ENCODE results near the gene GTSE1.

GTSE1 gene

DNA sequence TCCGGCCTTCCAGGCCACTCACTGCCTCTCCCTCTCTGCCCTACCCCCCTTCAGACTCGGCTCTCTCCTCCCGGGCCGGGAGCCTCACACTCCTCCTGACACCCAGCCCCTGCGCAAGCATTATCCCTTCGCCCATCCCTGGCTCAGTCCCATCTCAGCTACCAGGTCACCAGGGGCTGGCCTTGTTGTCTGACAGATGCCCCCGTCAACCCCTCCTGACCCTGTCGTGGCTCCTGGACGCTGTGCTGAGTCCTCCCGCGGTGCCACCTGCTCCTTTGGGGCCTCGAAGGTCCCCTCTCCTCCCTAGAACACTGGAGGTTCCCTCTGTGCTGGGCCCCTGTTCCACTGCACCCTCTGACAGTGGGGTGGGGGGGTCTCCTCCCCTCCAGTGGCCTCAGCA lies 71.8 kb downstream of the GTSE1 start:
- no peak for DNase-seq

DNA sequence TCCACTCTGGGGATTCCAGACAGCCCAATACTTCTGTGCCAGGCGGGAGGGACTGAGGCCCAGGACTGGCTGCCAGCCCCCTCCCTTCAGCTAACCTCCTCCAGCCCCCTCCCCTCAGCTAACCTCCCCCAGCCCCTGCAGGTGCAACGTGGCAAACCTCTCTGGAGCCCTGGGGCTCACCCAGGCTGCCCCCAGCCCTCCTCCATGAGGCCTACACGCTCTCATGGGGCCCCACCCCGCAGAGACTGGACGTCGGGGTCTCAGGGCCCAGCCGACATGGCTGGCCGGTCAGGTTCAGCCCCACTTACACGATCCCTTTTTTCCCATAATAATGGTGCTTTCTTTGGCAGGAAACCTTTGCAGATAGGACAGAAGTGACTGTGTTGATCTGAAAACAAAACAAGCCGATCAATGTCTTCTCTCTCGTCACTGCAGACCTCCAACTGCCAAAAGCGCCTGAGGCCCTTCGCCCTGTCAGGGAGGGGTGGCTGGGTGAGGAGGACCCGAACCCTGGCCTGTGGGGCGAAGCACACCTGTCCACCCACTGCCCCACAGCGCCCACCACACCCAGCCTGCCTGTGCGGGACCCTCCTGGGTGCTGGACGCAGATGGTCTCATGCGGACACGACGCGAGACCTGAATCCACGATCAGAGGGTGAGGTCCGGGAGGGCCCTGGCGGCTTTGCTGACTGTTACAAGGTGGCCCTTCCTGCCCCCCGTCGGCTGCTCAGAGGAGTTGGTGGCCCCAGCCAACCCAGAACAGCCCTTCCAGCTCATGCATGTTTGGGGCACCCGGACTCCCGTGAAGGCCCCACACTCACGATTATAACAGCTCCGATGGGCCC lies 72.4 kb downstream of the GTSE1 start:
- DNase-seq = no peak

DNA sequence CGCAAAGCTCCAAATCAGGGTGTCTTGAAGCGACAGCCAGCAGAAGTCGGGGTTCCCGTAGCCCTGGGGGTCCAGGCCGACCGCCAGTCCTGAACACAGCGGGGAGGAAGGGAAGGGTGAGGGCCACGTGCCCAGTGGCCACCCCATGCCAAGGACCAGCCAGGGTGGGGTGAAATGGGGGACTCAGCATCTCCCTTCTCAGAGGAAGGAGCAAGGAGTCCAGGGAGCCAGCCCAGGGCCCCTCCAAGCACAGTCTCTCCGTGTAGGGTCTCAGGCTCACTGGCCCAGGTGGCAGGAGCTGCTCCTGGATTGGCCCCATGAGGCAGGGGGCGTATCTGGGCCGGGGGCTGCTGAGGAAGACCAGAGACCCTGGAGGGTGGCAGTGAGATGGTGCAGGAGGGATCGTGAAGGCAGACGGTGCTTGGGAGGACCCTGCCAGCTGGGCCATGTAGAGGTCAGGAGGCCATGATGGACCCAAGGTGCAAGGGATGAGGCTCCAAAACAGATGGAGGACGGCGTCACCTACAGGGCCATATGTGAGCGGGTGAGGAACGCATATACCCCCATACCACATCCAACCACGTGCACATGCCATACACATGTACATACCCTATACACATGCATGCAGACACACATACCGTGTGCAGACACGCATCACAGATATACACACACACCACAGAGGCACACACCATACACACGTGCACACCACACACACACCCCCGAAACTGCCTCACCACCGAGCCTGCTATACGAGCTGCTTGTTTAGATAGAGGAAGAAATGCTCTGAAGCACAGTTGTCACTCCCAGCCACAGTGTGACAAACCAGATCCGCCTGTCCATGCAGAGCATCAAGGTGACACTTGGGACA lies 73.3 kb downstream of the GTSE1 start:
- DNase-seq = no peak

DNA sequence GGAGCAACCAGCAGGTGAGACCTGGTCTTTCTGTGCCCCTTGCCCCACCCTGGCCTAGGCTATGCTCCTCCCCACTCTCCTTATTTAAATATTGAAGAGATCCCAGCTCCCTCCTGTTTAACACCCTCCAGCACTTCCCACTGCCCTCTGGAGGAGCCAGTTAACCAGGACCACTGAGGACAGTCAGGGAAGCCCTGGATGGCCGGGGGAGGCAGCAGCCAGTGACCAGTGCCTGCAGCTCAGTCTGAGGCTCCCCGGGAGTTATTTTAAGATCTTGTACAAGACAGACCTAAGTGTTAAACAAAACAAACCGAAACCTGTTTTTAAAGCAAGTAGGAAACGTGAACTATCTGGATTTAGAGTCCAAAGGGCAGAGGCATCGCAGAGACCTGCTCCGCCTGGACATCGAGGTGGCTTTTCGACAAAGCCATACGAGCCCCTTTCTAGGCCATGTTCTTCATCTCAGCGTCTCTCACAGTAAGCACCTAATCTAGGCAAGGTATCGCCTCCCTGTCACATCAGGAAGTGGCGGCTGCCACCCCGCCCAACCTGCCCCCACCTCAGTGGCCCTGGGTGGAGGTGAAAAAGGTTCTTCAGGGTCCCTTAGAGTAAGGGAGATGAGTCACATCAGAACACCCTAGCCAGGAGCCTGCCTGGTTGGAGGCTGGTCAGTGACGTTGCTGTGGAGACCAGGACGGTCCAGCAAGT lies 74.1 kb downstream of the GTSE1 start:
- no peak for DNase-seq

DNA sequence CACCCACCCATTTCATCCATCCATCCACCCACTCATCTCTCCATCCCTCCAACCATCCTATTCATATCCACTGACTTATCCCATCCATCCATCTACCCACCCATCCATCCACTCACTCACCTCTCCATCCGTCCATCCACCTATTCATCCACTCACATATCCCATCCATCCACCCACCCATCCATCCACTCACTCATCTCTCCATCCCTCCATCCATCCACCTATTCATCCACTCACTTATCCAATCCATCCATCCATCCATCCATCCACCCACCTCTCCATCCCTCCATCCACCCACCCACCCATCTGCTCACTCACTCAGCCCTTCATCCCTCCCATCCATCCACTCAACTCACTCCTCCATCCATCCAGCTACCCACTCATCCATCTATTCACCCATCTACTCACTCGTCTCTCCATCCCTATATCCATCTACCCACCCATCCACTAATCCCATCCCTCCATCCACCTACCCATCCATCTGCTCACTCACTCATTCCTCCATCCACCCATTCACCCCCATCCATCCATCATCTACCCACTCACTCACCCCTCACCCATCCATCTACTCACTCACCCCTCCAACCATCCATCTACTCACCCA lies 75.1 kb downstream of the GTSE1 start:
- DNase-seq = no peak

DNA sequence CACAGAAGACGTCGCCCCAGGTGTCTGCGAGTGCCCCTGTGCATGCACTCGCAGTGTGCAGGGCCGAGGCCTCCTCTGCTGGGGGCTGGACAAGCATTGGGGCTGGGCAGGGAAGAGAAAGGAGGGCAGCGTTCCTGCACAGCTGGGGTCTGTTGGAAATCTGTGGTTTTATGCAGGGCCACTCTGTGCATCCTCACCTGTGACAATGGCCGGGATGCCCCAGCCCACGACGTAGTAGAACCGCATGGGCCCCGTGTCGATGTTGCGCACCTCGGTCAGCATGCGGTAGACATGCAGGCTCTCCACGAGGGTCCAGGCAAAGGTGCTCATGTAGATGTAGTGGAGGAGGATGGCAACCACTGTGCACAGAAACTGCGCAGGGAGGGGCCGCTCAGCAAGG lies 76.0 kb downstream of the GTSE1 start:
- DNase-seq = no peak

DNA sequence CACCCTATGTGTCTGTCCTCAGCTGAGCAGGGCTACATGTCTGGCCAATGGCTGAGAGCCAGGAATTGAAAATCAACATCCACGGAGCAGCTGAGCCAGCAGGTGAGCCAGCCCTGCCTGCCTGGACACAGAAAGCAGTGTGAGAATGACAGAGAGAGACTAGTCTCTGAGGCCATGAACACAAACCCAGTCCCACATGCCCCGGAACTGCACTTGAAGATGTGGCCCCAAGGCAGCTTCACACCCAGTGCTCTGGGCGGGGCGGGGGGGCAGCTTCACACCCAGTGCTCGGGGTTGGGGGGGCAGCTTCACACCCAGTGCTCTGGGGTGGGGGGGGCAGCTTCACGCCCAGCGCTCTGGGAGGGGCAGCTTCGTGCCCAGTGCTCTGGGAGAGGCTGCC lies 76.5 kb downstream of the GTSE1 start:
- DNase-seq = no peak

DNA sequence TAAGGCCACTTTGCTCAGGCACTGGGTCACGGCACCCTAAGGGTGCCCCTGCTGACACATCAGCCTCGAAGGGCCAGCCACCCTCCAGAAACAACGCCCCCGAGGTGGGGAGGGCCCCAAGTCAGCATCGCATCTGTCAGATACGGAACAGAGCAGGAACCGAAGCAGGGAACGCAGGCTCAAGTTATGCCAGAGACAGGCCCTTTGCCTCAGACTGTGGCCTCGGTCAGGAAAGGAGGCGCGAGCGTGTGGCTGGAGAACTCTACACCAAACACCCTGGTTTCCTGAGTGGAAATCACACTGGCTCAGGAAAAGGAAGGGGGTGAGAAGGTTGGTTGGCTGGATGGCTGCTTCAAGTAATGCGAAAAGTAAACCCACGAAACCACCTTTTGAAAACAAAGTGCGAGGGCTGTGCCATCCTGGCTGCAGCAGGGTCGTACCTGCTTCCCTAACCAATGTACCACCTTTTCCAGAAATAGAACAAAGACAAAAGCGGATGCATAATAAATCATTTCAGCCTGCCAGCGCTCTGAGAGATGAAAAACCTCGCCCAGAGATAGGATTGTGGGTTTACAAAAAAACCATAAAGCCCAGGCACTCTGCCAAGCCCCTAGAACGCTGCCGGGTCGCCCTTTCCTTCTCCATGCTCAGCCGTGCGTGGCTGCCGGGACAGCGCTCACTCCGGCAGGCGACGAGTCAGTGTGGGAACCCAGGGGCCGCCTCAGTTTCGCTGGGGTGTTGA lies 77.4 kb downstream of the GTSE1 start:
- DNase-seq = no peak

DNA sequence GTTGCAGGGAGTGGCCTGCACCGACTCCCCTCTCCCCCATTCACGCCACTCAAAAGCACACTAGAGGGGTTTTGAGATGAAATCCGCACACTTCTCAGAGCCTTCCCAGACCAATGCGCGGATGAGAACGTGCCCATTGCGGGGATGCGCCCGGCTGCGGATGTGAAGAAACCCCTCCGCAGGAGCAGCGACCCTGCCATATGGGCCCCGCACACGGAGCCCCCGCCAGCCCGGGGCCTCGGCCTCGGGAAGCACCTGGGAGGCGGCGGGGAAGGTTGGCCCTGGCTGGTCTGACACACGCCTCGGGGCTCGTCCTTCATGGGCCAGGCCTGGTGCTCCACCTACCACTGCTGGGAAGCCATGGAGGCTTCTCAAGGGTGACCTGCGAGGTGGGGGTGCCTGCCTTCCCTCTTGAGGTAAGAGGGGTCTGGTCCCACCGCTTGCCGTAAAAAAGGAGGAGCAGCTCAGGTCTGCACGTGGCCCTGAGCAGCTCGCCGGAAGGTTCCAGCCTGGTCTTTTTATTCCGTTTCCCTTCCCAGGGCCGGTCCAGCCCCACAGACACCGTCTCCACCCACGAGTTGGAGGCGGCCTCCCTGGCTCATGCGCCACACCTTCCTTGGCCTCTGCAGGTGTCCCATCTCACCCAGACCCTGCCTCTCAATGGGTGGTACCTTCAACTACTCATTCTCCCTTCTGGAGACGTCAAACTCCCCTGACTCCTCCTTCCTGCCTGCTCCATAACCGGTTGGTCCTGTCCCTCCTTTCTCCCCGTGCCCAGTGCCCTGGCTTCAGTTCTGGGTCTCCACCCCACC lies 78.2 kb downstream of the GTSE1 start:
- no peak for DNase-seq

DNA sequence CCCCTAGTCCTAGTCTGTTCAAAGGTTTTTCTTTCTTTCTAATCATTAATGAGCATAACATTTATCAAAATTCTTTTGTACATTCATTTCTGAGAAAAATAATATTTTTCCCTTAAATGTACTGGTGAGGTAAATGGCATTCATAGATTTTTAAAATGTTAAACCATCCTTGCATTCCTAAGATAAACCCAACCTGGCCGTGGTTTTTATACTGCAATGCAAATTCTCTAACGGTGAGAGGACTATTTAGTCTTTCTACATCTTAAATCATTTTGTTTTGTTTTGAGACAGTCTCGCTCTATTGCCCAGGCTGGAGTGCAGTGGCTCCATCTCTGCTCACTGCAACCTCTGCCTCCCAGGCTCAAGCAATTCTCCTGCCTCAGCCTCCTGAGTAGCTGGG lies 79.4 kb downstream of the GTSE1 start:
- no peak for DNase-seq

DNA sequence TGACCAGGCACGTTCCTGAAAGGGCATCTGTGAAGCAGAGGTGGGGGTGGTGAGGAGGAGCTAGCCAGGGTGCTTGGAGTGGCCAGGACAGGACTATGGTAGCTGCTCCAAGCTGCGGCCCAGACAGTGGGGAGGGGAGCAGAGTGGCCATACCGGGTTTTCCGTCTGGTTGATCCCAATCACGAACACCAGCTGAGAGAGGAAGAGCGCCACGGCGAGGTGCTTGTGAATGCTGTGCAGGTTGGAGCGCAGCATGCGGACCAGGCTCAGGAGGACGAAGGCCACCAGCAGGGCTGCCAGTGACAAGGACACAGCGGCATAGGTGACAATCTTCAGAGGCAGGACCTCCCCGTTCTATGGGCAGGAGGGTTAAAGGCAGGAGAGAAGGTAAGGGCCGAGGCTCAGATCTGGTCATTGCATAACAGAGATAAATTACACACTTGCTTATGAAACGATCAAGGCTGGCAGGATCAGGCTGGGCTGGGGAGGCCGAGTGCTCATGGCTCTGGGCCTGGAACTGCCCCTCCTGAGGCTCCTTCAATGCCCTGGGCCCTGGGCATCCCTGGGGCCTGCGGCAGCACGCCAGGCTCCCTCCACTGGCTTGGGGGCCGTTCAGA lies 80.3 kb downstream of the GTSE1 start:
- DNase-seq = no peak

DNA sequence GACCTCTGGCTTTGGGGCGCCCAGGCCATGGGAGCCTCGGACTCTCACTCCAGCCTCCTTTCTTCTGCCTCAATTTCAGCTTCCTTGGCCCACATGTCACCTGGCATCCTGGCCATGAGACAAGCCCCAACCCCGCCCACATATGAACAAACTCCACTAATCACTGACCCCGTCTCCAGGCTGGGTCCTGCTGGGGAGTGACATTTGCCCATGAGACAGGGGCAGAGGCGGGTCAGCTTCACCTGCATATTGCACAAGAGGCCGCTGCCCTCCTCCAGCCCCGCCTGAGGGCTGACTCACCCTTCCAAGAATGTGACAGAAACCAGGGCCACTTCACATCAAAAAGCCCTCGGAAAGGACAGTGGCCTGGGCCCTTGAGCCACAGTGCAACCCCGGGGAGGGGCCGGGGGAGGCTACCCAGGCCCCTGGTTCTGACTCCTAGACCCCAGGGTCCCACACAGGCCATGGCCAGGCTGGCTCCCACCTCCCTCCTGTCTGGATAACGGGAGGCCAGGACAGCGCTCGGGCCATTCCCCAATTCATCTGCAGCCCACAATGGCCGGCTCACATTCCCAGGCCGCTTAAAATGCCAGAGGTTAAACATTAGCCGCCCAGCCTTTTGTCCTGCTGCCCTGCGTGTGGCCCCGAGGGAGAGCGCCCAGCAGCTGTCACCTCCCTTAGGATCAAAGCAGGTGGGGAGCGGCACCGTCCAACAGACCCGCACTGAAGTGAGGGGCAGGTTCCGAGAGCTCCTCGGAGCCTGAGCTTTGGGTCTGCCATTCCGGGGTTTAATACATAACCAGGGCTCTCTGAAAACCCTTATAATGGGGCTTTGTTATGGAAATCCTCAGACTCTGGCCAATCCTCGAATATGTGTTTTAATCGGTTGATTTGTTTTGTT lies 81.1 kb downstream of the GTSE1 start:
- DNase-seq = no peak

DNA sequence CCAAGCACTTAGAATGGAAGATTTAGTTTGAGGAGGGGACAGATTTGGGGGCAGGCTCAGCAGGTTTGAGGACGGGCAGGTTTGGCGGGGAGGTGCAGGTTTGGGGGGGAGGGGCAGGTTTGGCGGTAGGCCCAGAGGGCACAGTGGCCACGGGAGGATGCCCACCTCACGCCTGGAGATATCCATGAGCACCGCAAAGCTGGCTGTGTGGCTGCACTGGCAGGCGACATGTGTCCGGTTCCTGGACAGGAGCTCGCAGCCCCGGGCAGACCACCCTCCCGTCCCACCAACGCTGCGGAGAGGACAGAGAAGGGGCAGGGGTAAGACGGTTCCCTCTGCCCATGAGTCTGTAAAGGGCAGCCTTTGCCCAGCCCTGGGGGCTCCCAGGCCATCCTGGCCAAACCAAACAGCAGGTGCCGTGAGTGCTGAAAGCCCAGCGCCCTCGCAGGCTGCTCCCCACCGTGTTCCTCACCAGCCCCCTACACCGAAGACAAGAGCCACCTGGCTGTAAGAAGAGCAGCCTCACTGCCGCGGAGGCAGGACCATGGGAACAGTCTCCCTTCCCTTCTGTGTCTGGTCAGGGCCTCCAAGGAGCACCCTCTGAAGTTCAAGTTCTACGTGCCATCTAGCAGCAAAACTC lies 81.9 kb downstream of the GTSE1 start:
- DNase-seq = no peak

DNA sequence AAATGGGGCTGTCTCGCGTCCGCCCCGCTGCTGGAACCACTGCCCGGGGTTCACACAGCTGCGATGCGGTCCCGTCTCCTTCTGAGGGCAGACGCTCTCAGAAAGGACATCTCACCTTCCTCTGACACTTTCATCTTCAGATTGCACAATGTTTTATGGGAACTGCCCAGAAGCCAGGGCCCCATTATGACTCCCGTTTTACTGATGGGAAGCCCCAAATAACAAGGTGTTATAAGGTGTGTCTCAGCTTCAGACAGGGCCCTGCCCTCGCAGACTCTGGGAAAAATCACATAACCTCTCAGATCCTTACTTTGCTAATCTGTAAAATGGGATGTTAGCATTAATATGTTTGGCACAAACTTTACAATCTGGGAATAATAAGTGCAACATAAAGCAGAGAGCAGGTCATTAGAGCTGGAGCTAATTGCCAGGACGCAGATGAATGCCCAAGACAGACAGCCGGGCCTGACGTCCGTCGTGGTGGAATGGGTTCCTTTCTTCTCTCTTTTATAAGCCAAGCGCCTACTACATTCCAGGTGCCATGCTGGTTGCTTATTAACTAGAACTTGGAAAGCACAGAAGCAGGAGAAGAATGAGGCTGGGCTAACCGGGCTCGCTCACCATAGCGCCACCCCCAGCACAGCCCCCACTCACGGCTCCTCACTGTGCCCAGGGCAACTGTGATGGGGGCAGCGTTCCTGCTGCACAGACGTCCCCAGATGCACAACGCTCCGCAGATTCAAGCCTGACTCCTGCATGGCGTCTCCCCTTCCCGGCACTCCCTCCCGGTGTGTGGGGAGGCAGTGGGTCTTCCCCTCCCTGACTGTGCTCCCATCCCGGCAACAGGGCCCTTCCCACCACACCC lies 82.6 kb downstream of the GTSE1 start:
- DNase-seq = no peak

DNA sequence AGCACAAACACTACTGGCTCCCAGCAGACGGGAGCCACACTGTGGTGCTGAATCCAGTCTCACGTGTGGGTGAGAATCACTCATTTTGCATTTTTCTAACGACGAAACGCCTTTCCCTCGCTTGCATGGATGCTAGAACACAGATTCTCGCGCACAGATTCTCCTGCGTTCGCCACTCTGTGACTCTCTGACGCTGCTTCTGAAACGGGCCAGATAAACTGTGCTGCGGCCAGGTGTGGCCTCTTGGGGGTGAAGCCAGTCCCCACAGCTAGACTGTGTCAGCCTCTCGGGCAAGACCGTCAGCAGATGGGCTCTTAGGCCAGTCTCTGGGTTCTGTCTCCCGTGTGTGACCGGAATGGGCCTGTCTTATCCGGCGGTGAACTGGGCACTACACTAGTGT lies 83.4 kb downstream of the GTSE1 start:
- no peak for DNase-seq

Measured in right forelimb (tissue), 1 donor.